NCI-H1092 treated with DMSO at 0.1 percent for 48 hours (cell line): Measurements from ENCODE around the gene ABCA5.
"Not testable (repeated sequence)": the region's sequence is repeated elsewhere in the genome, so short reads cannot be mapped to it uniquely, and the experiment has no call there.

Experiments used
- DNase-seq: peaks from one replicate; lab custom pipeline; 2025; lab: John Stamatoyannopoulos, UW

Gene ABCA5

DNA sequence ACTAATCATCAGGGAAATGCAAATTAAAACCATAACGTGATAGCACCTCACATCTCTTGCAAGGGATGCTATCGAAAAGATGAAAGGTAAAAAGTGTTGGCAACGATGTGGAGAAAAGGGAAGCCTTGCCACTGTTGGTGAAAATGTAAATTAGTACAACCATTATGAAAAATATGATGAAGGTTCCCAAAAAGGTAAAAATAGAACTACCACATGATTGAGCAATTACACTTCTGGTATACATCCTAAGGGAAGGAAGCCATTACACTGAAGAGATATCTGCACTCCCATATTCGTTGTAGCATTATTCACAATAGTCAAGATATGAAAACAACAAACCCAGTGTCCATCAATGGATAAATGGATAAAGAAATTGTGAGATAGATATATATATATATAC, 119.8 kb downstream of the ABCA5 start:
- DNase-seq, result no peak

DNA sequence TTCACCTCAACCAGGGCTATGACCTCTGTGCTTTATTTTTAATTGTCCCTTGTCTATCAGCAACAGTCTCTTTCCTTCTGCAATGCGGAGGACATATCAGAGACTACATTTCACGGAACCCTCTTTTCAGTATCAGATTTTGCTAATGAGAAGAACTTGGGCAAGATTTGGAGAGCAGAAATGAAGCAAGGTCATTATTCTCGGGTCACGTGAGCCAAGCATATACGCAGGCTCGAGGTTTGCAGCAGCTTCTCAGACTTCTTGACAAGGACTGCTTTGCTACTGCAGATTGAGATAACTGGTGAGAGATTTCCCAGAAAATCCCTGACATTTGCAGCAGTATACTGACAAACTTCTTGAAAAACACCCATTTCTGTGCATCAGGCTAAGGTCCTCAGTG, 128.7 kb downstream of the ABCA5 start:
- DNase-seq, result no peak

- not testable (repeated sequence) for DNase-seq
Measured at GRCh38 chr17:69196105-69196653, 130.8 kb downstream of the ABCA5 start.
